AG10803 (cell line): Measurements from ENCODE around the gene ARID3B.
"Not testable (repeated sequence)": the region's sequence is repeated elsewhere in the genome, so short reads cannot be mapped to it uniquely, and the experiment has no call there.

Experiments used
- DNase-seq: peaks from one replicate; pipeline ENCODE4 v3.0.0; 2010; ENCODE audit warnings: low read depth
- H3K4me3 ChIP-seq: 2 replicates; pipeline ENCODE4 v1.5.1; 2011; ENCODE audit warnings: mild to moderate bottlenecking, low read length, control low read depth
- CTCF ChIP-seq: conservative IDR thresholded peaks from 2 replicates; pipeline ENCODE4 v1.5.1; 2011; ENCODE audit warnings: mild to moderate bottlenecking, low read length, control low read depth, inconsistent platforms

The ARID3B gene

GRCh38 chr15:74504418-74504817 lies 36.6 kb upstream of the ARID3B start:
- DNase-seq: no peak
- TF ChIP-seq CTCF: no peak
- no peak overlapping the region for H3K4me3 ChIP-seq

- H3K4me3 ChIP-seq: no peak overlapping the region
- DNase-seq: no peak
- TF ChIP-seq CTCF: no peak
These were observed 36.2 kb upstream of the ARID3B start for GRCh38 chr15:74504836-74505235.

- no peak overlapping the region for H3K4me3 ChIP-seq
- peak; percentile 30 for DNase-seq
- TF ChIP-seq CTCF: no peak
These were observed 35.0 kb upstream of the ARID3B start for GRCh38 chr15:74505837-74506514.

- TF ChIP-seq CTCF: no peak
- H3K4me3 ChIP-seq: no peak overlapping the region
- no peak for DNase-seq
These were observed 34.5 kb upstream of the ARID3B start for GRCh38 chr15:74506515-74506840.

- H3K4me3 ChIP-seq: no peak overlapping the region
- TF ChIP-seq CTCF: no peak
- DNase-seq: no peak
These were observed 29.4 kb upstream of the ARID3B start for GRCh38 chr15:74511583-74511982.

- DNase-seq, H3K4me3 ChIP-seq: not testable (repeated sequence)
These were observed 27.0 kb upstream of the ARID3B start for GRCh38 chr15:74514059-74514458.

GRCh38 chr15:74517096-74517495 lies 23.9 kb upstream of the ARID3B start:
- no peak for DNase-seq
- H3K4me3 ChIP-seq: no peak overlapping the region
- TF ChIP-seq CTCF: no peak

- TF ChIP-seq CTCF: no peak
These were observed 21.7 kb upstream of the ARID3B start for GRCh38 chr15:74519311-74519710.

More at GRCh38 chr15:74519311-74519710, 21.7 kb upstream of the ARID3B start:
- DNase-seq: no peak
- no peak overlapping the region for H3K4me3 ChIP-seq
